HG03575 (cell line): ENCODE measurements around the gene SLC4A9.
A peak's percentile ranks its signal among the peaks of the same experiment; 100 is the strongest.

Experiments used
- ATAC-seq: cut with Tn5 transposase; IDR thresholded peaks from one replicate; pipeline ENCODE4 v1.9.1; 2021; ENCODE audit not compliant: unreplicated experiment, insufficient number of reproducible peaks, low FRiP score; ENCODE audit errors: extremely low read depth

The SLC4A9 gene

DNA sequence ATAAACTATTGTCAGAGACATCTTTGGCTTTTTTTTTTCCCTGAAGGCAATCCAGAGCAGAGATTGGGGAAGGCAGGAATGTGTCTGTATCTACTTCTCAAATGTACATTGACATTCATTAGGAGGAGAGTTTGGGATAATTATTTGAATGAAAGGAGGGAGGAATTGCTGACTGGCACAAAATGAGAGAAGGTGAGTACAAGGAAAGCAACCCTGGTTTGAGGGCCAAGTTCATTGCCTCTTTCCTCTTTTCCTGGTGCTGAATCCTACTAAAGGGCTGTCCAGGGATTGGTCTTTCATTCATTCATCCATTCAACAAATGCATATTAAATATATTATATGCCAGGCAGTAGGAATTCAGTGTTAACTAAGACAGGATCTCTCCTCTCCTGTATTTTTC is 22.9 kb downstream of the SLC4A9 start:
- no peak for ATAC-seq

DNA sequence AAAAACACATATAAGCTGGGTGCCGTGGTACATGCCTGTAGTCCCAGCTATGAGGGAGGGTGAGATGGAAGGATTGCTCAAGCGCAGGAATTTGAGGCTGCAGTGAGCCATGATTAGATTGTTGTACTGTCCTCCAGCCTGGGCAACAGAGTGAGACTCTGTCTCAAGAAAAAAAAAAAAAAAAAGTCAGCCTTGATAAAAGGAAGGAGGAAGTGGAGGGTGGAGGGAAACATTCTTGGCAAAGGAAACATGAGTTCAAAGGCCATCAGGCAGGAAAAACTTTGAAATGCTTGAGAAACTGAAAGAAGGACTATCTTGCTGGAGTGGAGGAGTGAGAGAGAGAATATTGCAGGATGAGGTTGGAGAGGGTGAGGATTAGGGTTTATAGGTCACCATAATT is 23.3 kb downstream of the SLC4A9 start:
- ATAC-seq = no peak

DNA sequence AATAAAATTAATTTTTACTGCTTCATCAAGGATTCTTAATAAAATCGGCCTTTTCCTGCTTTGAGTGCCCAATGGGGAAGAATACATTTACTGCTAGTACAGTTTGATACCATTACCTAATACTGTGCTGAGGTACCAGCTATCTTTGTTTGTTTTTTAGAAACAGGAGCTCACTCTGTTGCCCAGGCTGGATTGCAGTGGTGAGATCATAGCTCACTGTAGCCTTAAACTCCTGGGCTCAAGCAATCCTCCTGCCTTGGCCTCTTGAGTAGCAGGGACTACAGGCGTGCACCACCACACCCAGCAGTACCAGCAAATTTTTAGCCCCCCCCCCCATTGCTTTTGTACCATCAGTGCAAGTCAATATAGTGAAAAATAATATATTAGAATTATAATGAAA is 28.1 kb downstream of the SLC4A9 start:
- ATAC-seq = no peak

DNA sequence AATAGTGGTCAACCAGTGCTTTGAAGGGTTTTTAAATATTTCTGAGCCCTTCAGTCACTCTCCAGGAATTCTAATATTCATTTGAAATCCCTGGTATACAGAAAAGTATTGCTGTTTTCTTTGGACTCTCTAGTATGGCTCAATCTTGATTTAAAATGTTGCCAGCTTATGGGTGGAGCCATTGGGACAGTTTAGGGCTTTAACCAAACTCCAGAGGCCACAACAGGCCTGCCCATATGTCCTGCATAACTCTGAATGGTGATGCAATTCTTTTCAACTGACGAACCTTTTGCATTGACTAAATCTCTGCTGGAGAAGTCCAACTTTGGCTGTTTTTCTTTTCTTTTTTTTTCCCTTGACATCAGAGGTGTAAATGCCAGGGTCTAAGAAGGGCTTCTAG is 31.3 kb downstream of the SLC4A9 start:
- ATAC-seq = no peak

DNA sequence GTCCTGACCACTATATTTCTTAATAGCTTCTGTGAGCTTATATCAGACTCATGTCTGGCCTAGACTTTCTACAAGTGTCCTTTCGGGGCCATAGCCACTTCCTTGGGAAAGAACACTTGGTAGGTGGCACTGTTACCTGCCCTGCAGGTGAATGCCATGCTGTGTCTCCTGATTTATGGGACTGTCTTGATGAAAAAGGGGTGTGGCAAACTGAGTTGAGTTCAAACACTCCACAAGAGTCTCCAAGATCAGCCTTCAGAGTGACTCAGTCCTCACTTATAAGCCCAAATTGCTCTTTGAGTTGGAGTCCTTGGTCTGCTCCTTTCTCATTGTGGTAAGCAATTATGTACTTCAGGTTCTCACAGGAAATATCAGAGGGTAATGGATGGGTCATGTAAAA is 31.7 kb downstream of the SLC4A9 start:
- ATAC-seq = no peak

DNA sequence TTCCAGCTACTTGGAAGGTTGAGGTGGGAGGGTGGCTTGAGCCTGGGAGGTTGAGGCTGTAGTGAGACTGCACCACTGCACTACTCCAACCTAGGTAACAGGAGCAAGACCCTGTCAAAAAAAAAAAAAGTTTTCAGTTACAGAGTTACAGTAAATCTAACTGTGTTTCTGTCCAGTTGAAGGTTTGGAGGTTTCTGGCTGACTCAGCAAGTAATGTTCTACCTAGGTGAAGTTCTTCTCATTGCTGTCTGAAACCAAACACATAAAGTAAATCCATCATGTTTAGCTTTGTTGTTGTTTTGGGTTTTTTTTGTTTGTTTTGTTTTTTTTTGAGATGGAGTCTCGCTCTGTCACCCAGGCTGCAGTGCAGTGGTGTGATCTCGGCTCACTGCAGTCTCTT is 33.7 kb downstream of the SLC4A9 start:
- no peak for ATAC-seq

DNA sequence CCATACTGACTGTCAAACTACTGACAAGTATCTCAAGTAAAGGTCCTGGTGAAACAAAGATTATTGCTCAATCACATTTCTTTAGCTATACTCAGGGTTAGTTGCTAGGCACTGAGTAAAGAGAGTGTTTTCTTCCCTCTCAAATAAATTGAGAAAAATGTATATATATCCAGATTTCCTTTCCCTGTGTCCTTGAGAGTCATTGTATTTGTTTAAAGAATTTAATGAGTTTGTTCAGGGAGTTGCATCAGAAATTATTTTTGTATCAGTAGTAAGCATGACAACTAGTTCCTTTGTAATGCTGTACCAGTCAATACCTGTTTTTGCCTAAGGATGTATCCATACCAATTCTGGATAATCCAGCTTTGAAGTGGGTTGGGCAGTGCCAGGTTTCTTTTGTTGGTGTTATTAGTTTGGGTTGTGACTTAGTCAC is 38.4 kb downstream of the SLC4A9 start:
- ATAC-seq = no peak

DNA sequence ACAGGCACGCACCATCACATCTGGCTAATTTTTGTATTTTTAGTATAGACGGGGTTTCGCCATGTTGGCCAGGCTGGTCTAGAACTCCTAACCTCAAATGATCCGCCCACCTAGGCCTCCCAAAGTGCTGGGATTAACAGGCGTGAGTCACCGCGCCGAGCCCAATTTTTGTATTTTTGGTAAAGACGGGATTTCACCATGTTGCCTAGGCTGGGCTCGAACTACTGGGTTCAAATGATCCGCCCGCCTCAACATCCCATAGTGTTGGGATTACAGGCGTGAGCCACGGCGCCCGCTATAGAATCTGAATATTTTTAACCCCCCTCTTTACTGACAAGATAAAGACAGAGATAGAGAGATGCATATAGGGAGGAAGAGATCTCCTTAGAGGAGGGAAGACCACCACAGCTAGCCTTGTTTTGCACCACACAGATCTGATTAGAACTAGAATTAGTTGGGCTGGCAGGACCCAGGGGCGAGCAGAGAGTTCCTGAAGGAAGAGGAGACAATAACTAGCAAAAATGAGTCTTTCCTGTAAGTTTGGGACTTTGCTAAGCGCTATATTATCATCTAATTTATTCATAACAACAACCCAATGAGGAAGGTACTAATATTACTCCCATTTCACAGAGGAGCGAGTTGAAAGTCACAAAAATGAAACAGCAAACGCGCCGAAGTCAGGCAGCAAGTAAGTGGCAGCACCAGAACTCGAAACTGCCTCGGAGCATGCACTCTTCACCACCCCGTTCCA is 40.2 kb downstream of the SLC4A9 start:
- no peak for ATAC-seq

DNA sequence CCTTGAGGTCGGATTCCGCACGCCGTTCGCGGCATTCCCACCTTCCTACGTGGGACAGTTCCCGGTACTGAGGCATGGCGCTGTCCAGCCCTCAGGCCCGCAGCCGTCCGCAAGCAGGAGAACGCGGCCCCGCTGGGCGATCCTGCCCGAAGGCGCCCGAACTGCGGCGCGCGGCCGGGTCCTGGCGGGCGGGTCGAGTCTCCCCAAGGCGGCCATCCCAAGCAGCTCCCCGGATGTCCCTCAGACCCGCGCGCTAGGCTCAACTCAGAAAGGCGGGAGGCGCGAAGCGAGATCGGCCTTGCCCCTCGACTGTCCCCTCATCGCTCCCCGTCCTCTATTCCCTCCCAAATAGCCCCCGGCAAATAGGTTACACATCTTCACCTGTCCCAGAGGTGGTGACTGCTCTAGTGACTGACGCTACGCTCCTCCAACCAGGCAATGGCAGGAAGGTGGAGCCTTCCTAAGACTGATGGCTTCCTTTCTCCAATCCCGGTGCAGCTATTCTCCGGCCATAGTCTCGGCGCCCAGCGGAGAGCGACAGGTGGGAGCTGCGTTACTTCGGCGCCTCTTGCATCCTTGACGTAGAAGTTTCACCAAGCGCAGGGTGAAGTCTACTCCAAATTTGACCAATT is 40.9 kb downstream of the SLC4A9 start:
- ATAC-seq = peak; percentile 41

DNA sequence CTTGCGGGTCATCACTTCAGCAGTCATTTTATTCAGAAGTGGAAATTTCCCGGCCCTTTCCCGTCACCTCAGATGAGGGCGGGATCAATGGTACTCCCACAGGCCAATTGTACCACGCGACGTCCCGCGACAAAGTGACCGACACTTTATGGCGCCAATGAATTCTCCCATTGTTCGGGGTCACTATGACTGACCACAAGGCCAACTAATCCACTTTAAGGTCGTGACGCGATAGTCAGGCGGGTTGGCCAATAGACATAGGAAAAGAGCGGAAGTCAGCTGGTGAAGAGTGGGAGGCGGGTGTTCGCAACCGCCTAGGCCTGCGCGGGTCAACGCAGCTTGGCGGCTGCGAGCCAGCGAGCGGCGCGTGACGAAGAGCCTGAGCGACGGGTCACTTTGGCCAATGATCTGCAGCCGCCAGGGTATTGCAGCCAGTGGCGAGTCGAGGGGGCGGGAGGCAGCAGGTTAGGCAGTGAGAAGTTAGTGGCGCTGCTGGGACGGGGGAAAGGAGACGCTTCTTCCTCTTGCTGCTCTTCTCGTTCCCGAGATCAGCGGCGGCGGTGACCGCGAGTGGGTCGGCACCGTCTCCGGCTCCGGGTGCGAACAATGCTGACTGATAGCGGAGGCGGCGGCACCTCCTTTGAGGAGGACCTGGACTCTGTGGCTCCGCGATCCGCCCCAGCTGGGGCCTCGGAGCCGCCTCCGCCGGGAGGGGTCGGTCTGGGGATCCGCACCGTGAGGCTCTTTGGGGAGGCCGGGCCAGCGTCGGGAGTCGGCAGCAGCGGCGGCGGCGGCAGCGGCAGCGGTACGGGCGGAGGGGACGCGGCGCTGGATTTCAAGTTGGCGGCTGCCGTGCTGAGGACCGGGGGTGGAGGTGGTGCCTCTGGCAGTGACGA is 41.6 kb downstream of the SLC4A9 start, which contains the start of gene ANKHD1:
ANKHD1 (plus strand) TSS at position 472 of the 896 bp plus-strand sequence; CDS start at position 607, 135 bp downstream.
- peak; percentile 73 for ATAC-seq

DNA sequence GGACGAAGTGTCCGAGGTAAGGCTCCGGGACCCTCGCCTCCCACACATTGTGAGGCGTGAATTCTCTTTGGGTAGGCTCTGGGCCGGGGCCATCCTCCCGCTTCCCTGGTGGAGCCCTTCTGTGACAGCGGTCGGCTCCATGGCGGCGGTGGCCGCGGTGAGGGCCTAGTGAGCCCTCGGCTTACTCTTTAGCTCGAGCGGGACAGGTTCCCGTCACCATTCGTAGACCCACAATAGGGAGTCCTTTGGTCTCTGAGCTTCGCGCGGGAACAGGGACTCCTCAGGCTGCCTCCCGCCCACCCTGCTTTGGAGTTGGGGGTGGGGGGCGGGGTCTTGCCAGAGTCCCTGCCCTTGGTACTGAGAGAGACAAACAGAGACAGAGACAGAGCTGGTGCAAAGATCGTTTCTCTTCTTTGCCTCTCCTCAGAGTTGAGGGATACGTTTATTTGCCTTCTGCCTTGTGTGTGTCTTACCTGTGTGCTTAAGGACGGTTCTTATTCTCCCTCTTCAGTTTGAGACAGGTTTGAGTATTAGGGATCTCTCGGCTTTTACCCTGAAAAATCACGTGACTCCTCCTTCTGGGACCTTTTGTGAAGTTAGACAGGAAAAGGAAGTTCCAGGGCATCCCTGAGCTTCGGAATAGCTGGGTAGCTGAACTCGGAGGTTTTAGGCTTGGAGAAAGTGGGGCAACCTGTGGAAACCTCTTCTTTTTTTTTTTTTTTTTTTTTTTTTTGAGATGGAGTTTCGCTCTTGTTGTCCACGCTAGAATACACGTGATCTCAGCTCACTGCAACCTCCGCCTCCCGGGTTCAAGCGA is 42.5 kb downstream of the SLC4A9 start:
- ATAC-seq = no peak

DNA sequence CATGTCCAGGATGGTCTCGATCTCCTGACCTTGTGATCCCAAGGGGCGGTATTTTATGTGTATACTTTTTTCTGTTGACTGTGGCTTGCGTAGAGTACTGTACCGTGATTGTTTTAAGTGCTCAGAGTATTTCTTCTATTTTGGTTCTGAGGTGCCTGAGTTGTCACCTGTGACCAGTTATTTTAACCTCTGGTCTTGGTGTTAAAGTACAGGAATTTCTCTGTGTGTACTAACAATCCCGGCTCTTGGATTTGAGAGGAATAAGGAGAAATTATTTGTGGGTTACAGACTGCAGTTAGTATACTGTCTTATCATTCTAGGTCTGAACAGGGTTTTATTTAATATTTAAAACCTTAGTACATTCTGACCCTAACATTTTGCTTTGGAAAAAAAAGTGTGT is 43.6 kb downstream of the SLC4A9 start:
- no peak for ATAC-seq

DNA sequence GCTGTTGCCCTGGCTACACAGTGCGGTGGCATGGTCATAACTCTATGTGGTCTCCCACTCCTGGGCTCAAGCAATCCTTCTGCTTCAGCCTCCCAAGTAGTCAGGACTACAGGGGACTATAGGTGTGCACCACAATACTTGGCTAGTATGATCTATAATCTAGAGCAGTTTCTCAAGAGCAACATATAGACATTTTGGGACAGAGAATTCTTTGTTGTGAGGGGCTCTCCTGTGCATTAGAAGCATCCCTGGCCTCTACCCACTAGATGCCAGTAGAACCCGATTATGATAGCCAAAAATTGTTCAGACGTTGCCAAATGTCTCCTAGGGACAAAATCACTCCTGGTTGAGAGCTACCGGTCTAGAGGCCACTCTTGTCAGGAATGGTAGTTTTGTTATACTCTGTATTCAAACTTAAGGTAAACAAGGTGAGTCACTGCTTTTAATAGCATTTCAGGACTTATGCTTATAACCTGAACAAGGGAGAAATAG is 48.8 kb downstream of the SLC4A9 start:
- no peak for ATAC-seq

DNA sequence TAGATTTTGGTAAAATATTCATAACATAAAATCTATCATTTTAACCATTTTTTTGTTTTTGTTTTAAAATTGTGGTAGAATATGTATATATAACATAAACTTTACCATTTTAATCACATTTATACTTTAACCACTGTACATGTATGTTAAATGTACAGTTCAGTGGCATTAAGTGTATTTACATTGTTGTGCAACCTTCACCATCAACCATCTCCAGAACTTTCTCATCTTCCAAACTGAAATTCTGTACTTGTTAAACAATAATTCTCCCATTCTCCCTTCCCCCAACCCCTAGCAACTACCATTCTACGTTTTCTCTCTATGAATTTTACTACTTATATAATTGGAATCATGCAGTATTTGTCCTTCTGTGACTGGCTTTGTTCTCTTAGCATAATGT is 53.2 kb downstream of the SLC4A9 start:
- no peak for ATAC-seq

DNA sequence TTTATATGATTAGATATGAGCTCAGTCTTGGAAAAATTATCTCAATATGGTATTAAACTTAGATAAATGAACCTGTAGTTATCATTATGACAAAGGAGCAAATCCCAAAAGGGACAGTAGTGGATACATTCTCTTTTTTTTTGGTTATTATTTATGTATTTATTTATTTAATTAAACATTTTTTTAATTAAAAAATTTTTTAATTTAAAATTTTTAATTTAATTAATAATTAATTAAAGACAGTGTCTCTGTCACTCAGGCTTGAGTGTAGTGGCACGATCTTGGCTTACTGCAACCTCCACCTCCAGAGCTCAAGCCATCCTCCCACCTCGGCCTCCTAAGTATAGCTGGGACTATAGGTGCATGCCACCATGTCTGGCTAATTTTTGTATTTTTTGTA is 57.2 kb downstream of the SLC4A9 start:
- no peak for ATAC-seq

DNA sequence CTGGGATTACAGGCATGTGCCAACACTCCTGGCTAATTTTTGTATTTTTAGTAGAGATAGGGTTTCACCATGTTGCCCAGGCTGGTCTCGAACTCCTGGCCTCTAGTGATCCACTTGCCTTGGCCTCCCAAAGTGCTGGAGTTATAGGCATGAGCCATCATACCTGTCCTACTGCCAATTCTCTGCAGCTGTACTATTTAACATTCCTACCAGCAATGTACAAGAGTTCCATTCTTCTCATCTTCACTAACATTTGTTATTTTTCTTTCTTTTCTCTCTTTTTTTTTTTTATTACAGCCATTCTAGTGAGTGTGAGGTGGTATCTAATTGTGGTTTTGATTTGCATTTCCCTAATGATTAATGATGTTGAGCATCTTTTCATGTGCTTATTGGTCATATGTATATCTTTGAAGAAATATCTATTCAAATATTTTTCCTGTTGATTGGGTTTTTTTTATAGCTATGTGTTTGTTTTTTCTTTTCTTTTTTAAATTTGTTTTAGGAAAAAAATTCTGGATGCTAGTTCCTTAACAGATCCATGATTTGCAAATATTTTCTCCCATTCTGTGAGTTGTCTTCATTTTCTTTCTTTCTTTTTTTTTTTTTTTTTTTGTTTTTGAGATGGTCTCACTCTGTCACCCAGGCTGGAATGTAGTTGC is 59.0 kb downstream of the SLC4A9 start:
- ATAC-seq = no peak

DNA sequence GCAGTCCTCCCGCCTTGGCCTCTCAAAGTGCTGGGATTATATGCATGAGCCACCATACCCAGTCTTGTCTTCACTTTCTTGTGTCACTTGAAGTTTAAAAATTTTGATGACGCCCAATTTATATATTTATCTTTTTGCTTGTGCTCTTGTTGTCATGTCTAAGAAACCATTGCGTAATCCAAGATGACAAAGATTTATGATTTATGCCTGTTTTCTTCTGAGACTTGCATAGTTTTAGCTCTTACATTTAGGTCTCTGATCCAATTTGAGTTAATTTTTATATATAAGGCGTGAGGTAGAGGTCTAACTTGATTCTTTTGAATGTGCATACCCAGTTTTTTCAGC is 60.2 kb downstream of the SLC4A9 start:
- no peak for ATAC-seq

DNA sequence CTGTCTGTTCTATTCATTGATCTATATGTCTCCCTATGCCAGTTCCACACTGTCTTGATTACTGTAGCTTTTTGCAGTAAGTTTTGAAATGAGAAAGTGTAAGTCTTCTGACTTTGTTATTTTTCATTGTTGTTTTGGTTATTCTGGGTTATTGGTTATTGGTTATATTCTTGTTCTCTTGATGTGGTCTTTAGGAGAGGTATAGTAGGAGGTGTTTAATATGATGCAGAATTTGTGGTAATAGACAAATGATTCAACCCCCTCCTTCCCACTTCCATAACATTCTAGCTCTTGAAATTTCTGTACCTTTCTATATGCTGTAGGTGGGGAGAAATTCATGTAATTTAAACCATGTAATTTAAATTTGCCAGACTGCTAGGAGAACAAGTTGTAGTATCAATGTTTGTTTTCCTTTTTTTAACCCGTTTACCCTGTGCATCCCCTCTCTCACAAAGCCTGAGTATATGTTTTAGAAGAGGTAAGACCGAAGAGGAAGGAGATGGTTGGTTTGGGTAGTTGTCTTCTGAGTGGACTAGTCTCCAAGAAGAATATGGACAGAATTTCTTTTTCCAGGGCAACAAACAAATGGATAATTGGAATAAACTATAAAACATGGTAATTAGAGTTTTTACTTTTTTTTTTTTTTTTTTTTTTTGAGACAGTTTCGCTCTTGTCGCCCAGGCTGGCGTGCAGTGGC is 60.8 kb downstream of the SLC4A9 start:
- ATAC-seq = no peak
